ENCODE data around the gene AMER3. TPM values are rescaled to one million over a fixed set of nuclear protein-coding genes. Genes with fewer than 3 reads are reported as not detected.

The AMER3 gene
- total RNA-seq, 6 experiments from 2014 or later, result not detected

DNA sequence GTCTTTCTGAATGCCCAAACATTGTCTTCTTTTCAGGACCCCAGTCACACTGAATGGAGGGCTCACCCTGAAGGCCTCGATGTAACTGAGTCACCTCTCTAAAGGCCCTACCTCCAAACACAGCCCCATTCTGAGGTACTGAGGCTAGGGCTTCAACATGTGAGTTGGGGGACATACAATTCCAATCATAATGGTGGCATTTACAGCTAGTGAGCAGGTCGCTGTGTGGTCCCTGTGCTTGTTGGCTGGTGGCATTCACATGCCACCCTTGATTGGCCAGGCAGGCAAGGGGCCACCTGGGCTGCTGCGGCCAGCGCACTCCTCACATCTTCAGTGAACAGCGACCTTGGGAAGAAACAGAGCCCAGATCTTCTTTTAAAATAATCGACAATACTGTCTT is 30.7 kb downstream of the AMER3 start:
- Histone ChIP-seq H3K27ac (no peak overlapping the region), H3K27me3 (no peaks in the 10 kb centered on the region), H3K9me3 (no peaks in the 10 kb centered on the region), H3K4me3 (no peak overlapping the region), H3K36me3 (no peaks in the 10 kb centered on the region), H3K4me1 (no peaks in the 10 kb centered on the region)
- WGBS (ENCODE audit: insufficient coverage, low coverage, low lambda C conversion rate, missing lambda C conversion rate), result 43% methylated on average over 1 of the region's 6 CpGs
- TF ChIP-seq, protein P1, sequence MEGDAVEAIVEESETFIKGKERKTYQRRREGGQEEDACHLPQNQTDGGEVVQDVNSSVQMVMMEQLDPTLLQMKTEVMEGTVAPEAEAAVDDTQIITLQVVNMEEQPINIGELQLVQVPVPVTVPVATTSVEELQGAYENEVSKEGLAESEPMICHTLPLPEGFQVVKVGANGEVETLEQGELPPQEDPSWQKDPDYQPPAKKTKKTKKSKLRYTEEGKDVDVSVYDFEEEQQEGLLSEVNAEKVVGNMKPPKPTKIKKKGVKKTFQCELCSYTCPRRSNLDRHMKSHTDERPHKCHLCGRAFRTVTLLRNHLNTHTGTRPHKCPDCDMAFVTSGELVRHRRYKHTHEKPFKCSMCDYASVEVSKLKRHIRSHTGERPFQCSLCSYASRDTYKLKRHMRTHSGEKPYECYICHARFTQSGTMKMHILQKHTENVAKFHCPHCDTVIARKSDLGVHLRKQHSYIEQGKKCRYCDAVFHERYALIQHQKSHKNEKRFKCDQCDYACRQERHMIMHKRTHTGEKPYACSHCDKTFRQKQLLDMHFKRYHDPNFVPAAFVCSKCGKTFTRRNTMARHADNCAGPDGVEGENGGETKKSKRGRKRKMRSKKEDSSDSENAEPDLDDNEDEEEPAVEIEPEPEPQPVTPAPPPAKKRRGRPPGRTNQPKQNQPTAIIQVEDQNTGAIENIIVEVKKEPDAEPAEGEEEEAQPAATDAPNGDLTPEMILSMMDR (IDR thresholded peaks at IDR 0.05), result no peak
- no peak for TF ChIP-seq POLR2A (IDR thresholded peaks at IDR 0.05)
- intact Hi-C loops (cut with DNase I), result no loop called here
- DNase-seq, result no peak
- ATAC-seq, result no peak

DNA sequence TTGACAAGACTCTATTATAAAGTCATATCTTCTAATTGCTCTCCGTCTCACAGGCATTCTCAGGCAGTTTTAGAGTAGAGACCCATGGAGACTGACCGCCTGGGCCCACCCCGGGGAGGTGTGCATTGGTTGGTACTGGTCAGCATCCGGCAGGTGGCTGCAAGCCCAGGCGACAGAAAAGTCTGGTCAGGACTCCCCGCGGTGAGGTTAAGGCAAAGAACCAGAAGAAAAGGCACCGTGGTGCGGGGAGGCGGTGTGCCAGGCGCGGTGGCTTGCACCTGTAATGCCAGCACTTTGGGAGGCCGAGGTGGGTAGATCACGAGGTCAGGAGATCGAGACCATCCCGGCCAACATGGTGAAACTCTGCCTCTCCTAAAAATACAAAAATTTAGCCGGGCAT is 32.5 kb downstream of the AMER3 start:
- Histone ChIP-seq H3K27me3 (no peaks in the 10 kb centered on the region), H3K4me1 (no peaks in the 10 kb centered on the region), H3K27ac (no peak overlapping the region), H3K9me3 (no peaks in the 10 kb centered on the region), H3K4me3 (no peak overlapping the region), H3K36me3 (no peaks in the 10 kb centered on the region)
- TF ChIP-seq, protein P1 (IDR thresholded peaks at IDR 0.05), result no peak
- TF ChIP-seq POLR2A (IDR thresholded peaks at IDR 0.05), result no peak
- WGBS (ENCODE audit: insufficient coverage, low coverage, low lambda C conversion rate, missing lambda C conversion rate), result 68% methylated on average over 11 of the region's 17 CpGs
- ATAC-seq, result no peak
- no peak for DNase-seq
- intact Hi-C loops (cut with DNase I), result no loop called here

DNA sequence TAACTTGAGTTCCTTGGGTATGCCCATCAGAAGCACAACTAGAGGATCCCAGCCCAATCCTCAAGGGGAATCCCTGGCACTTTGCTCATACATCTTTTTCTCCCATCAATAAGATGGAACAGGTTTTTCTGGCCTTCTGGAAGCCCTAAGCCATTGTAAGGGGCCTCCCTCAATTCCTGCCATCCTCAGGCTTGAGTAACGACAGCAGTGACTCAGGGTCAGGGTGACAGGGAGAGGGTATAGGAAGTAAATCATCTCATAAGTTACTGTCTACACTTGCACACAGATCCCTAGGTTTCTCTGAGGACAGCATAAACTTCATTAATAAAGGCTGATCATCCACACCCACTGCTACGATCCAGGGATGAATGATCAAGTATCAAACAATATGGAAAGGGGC is 35.0 kb downstream of the AMER3 start:
- H3K4me3 ChIP-seq, result no peak overlapping the region
- TF ChIP-seq, protein P1 (IDR thresholded peaks at IDR 0.05), result no peak
- no peak for TF ChIP-seq POLR2A (IDR thresholded peaks at IDR 0.05)
- no peaks in the 10 kb centered on the region for H3K4me1 ChIP-seq
- intact Hi-C loops (cut with DNase I), result no loop called here
- H3K36me3 ChIP-seq, result no peaks in the 10 kb centered on the region
- H3K27me3 ChIP-seq, result no peaks in the 10 kb centered on the region
- H3K27ac ChIP-seq, result no peak overlapping the region
- ATAC-seq, result no peak
- 49% methylated on average over 2 of the region's 2 CpGs for WGBS (ENCODE audit: insufficient coverage, low coverage, low lambda C conversion rate, missing lambda C conversion rate)
- H3K9me3 ChIP-seq, result no peaks in the 10 kb centered on the region
- no peak for DNase-seq

DNA sequence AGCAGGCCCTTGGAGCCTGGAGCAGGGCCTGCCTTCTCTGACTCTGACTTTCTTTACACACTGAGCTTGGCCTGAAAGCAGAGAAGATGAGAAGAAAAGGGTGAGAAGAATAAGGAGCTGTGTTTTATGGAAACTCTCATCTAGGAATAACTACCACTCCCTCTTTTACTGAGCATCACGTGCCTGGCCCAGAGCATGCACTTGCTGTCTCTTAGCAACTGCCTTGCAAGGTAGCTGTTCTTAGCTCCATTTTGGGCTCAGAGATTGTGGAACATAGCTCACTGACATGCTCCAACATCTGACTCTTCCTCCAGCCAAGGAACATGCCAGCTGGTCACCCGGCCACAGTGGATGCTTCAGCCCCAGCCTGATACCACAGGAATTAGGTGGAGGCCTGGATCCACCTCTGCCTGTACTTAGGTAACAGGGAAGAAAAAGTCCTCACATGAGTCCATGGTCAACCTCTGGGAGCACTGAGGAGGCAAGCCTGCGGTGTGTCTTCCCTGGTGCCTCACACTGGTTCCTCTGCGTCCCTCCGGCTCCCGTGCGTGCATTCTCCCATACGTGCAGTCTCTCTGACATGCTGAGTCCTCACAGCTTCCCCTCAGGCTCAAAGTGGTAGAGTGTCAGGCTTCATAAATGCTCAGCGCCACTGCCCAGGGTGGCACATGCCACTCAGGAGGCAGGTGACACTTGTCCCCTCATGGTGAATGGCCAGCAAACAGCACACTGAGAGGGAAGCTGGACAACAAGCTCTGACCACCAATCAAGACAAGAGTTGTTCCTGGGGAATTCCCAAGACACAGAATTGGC is 35.7 kb downstream of the AMER3 start:
- 56% methylated on average over 3 of the region's 9 CpGs for WGBS (ENCODE audit: insufficient coverage, low coverage, low lambda C conversion rate, missing lambda C conversion rate)
- Histone ChIP-seq H3K27ac (no peak overlapping the region), H3K27me3 (no peaks in the 10 kb centered on the region), H3K4me3 (no peak overlapping the region), H3K4me1 (no peaks in the 10 kb centered on the region), H3K36me3 (no peaks in the 10 kb centered on the region), H3K9me3 (no peaks in the 10 kb centered on the region)
- intact Hi-C loops (cut with DNase I), result no loop called here
- DNase-seq (no peak), ATAC-seq (no peak)
- TF ChIP-seq, protein P1 (IDR thresholded peaks at IDR 0.05), result no peak
- no peak for TF ChIP-seq POLR2A (IDR thresholded peaks at IDR 0.05)
